Measurements from ENCODE around the gene TEK. TPM values are rescaled to one million over a fixed set of nuclear protein-coding genes. Genes with fewer than 3 reads are reported as not detected.

The TEK gene
- total RNA-seq, 1 donor from 2014 or later: 2.3 TPM

DNA sequence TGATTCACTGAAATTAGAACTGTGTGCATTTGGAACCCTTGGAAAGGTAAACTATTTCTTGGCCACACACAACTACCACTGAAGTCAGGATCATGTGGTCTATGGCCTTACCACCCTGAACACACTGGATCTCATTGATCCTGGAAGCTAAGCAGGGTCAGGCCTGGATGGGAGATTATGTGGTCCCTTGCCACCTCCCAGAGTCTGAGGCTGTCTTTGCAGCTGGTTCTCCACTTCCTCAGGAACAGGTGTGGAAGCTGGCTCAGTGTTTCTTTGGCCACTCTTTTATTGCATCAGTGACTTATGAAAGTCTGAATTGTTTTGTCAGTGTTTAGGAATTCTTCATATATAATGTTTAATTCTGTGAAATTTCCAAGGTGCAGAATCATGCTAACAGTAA, 89.2 kb downstream of the TEK start:
- H3K4me2 ChIP-seq (ENCODE audit: low read length): no peak overlapping the region
- no peak overlapping the region for H3K27ac ChIP-seq (ENCODE audit: low read depth, low read length)
- no peaks in the 10 kb centered on the region for H3K79me2 ChIP-seq (ENCODE audit: insufficient read depth, low read length)
- H3K4me3 Mint-ChIP-seq (ENCODE audit: unreplicated experiment): no peak overlapping the region
- peaks cover 24% of the 10 kb centered on the region for H3K4me1 Mint-ChIP-seq (ENCODE audit: low read depth, unreplicated experiment)
- H2AFZ ChIP-seq (ENCODE audit: low read depth, low read length): no peak overlapping the region
- peak overlapping the region; percentile 10 for H3K27ac Mint-ChIP-seq (ENCODE audit: unreplicated experiment)
- no peaks in the 10 kb centered on the region for H3K9me3 ChIP-seq (ENCODE audit: insufficient read depth, low read depth, low read length)
- no peaks in the 10 kb centered on the region for H3K27me3 ChIP-seq (ENCODE audit: insufficient read depth, low read length)
- TF ChIP-seq EZH2 (IDR thresholded peaks at IDR 0.05; ENCODE audit: insufficient read depth, low read length): no peak
- peaks cover 1% of the 10 kb centered on the region for H3K36me3 Mint-ChIP-seq (ENCODE audit: low read depth, unreplicated experiment)
- no peaks in the 10 kb centered on the region for H3K36me3 ChIP-seq (ENCODE audit: insufficient read depth, low read length)
- H4K20me1 ChIP-seq (ENCODE audit: insufficient read depth, low read length): no peaks in the 10 kb centered on the region
- H3K9me3 Mint-ChIP-seq (ENCODE audit: unreplicated experiment): no peaks in the 10 kb centered on the region
- no peaks in the 10 kb centered on the region for H3K27me3 Mint-ChIP-seq (ENCODE audit: low read depth, unreplicated experiment)
- H3K4me1 ChIP-seq (ENCODE audit: insufficient read depth, low read length): peaks cover 13% of the 10 kb centered on the region
- H3K9ac ChIP-seq (ENCODE audit: low read length): no peak overlapping the region
- no peak for FAIRE-seq
- H3K4me3 ChIP-seq (ENCODE audit: insufficient read depth, low read depth, low read length): no peak overlapping the region
- DNase-seq (ENCODE audit: low read depth): no peak

- H2AFZ ChIP-seq (ENCODE audit: low read depth, low read length): no peak overlapping the region
- no peak overlapping the region for H3K4me3 ChIP-seq (ENCODE audit: insufficient read depth, low read depth, low read length)
- Mint-ChIP-seq H3K27me3 (ENCODE audit: low read depth, unreplicated experiment) (no peaks in the 10 kb centered on the region), H3K4me3 (ENCODE audit: unreplicated experiment) (no peak overlapping the region), H3K36me3 (ENCODE audit: low read depth, unreplicated experiment) (peaks cover 1% of the 10 kb centered on the region), H3K9me3 (ENCODE audit: unreplicated experiment) (no peaks in the 10 kb centered on the region), H3K4me1 (ENCODE audit: low read depth, unreplicated experiment) (peaks cover 14% of the 10 kb centered on the region), H3K27ac (ENCODE audit: unreplicated experiment) (no peak overlapping the region)
- H3K36me3 ChIP-seq (ENCODE audit: insufficient read depth, low read length): no peaks in the 10 kb centered on the region
- H3K79me2 ChIP-seq (ENCODE audit: insufficient read depth, low read length): no peaks in the 10 kb centered on the region
- no peak overlapping the region for H3K9ac ChIP-seq (ENCODE audit: low read length)
- H3K4me2 ChIP-seq (ENCODE audit: low read length): no peak overlapping the region
- TF ChIP-seq, protein P1, sequence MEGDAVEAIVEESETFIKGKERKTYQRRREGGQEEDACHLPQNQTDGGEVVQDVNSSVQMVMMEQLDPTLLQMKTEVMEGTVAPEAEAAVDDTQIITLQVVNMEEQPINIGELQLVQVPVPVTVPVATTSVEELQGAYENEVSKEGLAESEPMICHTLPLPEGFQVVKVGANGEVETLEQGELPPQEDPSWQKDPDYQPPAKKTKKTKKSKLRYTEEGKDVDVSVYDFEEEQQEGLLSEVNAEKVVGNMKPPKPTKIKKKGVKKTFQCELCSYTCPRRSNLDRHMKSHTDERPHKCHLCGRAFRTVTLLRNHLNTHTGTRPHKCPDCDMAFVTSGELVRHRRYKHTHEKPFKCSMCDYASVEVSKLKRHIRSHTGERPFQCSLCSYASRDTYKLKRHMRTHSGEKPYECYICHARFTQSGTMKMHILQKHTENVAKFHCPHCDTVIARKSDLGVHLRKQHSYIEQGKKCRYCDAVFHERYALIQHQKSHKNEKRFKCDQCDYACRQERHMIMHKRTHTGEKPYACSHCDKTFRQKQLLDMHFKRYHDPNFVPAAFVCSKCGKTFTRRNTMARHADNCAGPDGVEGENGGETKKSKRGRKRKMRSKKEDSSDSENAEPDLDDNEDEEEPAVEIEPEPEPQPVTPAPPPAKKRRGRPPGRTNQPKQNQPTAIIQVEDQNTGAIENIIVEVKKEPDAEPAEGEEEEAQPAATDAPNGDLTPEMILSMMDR (IDR thresholded peaks at IDR 0.05; ENCODE audit: insufficient read depth, low read depth, low read length): no peak
- TF ChIP-seq EZH2 (IDR thresholded peaks at IDR 0.05; ENCODE audit: insufficient read depth, low read length): no peak
- DNase-seq (ENCODE audit: low read depth): no peak
- H3K4me1 ChIP-seq (ENCODE audit: insufficient read depth, low read length): peaks cover 7% of the 10 kb centered on the region
- H3K27ac ChIP-seq (ENCODE audit: low read depth, low read length): no peak overlapping the region
- H3K27me3 ChIP-seq (ENCODE audit: insufficient read depth, low read length): no peaks in the 10 kb centered on the region
- no peaks in the 10 kb centered on the region for H3K9me3 ChIP-seq (ENCODE audit: insufficient read depth, low read depth, low read length)
- H4K20me1 ChIP-seq (ENCODE audit: insufficient read depth, low read length): no peaks in the 10 kb centered on the region
- no peak for FAIRE-seq
Observed at GRCh38 chr9:27202056-27202455, 93.0 kb downstream of the TEK start.

- Histone ChIP-seq H3K4me1 (ENCODE audit: insufficient read depth, low read length) (peaks cover 7% of the 10 kb centered on the region), H3K9me3 (ENCODE audit: insufficient read depth, low read depth, low read length) (no peaks in the 10 kb centered on the region), H2AFZ (ENCODE audit: low read depth, low read length) (no peak overlapping the region), H3K79me2 (ENCODE audit: insufficient read depth, low read length) (no peaks in the 10 kb centered on the region), H3K36me3 (ENCODE audit: insufficient read depth, low read length) (no peaks in the 10 kb centered on the region), H4K20me1 (ENCODE audit: insufficient read depth, low read length) (no peaks in the 10 kb centered on the region), H3K27me3 (ENCODE audit: insufficient read depth, low read length) (no peaks in the 10 kb centered on the region), H3K27ac (ENCODE audit: low read depth, low read length) (no peak overlapping the region), H3K9ac (ENCODE audit: low read length) (no peak overlapping the region), H3K4me3 (ENCODE audit: insufficient read depth, low read depth, low read length) (no peak overlapping the region), H3K4me2 (ENCODE audit: low read length) (no peak overlapping the region)
- Mint-ChIP-seq H3K36me3 (ENCODE audit: low read depth, unreplicated experiment) (peaks cover 1% of the 10 kb centered on the region), H3K27me3 (ENCODE audit: low read depth, unreplicated experiment) (peaks cover 3% of the 10 kb centered on the region), H3K9me3 (ENCODE audit: unreplicated experiment) (no peaks in the 10 kb centered on the region), H3K27ac (ENCODE audit: unreplicated experiment) (no peak overlapping the region), H3K4me1 (ENCODE audit: low read depth, unreplicated experiment) (peaks cover 14% of the 10 kb centered on the region), H3K4me3 (ENCODE audit: unreplicated experiment) (no peak overlapping the region)
- FAIRE-seq (no peak), DNase-seq (ENCODE audit: low read depth) (peak; percentile 33)
- TF ChIP-seq, protein P1 (IDR thresholded peaks at IDR 0.05; ENCODE audit: insufficient read depth, low read depth, low read length): no peak
- no peak for TF ChIP-seq EZH2 (IDR thresholded peaks at IDR 0.05; ENCODE audit: insufficient read depth, low read length)
Observed at GRCh38 chr9:27203783-27204182, 94.8 kb downstream of the TEK start.
